Spleen (tissue), 7 donors: Measurements from ENCODE around the gene AOAH.

Source experiments
- POLR2A ChIP-seq, 3 donors: fragments of 450-650 bp; IDR thresholded peaks; one replicate each; pipeline ENCODE4 v1.5.1; 2017; ENCODE audit warnings: antibody characterized with exemption in 3 of 3, mild to moderate bottlenecking in 1 of 3
- POLR2AphosphoS5 ChIP-seq, 3 donors: sonication (generic); formaldehyde crosslinking; IDR thresholded peaks; one replicate each; pipeline ENCODE4 v1.5.1; 2017; ENCODE audit warnings: antibody characterized with exemption in 3 of 3
- TF ChIP-seq, protein P1 (sequence below), 11 experiments: fragments of 200-600 bp in 7 of 11; fragments of 450-650 bp in 4 of 11; sonication (generic) in 4 of 11; IDR thresholded peaks in 8 of 11; conservative IDR thresholded peaks in 3 of 11; 1 replicate in 7 of 11; 2 replicates in 4 of 11; pipeline versions ENCODE4 v1.4.0 to v1.8.0; 2016 to 2021; ENCODE audit warnings: antibody characterized with exemption in 11 of 11, inconsistent platforms in 4 of 11, mild to moderate bottlenecking in 1 of 11
- donor health status: DM: no; HTN: no; CAD: no; lungs with moderate emphysema.
- donor health status: DM: no; HTN: no; CAD: no.
- donor health status: DM: no; HTN: no; CAD: no.

DNA sequence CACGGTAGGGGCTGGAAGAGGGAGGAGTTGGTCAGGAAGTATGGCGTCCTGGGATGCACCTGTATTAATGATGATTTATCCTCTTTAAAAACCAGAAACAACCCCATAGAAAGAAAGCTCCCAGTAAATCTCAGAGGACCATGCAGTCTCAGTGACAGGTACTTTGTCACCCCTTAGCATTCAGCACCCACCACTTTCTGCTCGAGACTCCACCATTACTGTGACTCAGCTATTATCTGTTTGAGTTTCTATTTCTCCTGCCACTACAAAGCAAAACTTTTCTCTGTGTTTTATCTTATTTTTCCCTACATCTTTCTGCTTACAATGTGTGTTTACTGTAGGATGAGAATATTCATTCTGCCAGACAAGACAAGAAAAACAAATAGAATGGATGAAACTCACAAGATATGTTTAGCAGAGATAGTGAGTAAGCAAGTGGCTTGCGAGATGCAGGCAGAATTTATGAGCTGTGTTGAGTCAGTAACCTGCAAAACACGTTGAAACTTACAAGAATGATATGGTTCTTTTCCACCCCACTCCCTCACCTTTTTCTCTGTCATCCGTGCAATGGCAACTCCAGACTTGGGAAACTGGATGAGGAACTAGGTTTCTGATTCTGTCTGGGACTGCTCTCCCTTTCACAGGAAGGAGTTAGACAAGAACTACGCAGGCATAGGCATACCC, 127.1 kb downstream of the AOAH start:
- TF ChIP-seq POLR2AphosphoS5 (IDR thresholded peaks at IDR 0.05) (no peak), POLR2A (IDR thresholded peaks at IDR 0.05) (no peak)
- TF ChIP-seq, protein P1, sequence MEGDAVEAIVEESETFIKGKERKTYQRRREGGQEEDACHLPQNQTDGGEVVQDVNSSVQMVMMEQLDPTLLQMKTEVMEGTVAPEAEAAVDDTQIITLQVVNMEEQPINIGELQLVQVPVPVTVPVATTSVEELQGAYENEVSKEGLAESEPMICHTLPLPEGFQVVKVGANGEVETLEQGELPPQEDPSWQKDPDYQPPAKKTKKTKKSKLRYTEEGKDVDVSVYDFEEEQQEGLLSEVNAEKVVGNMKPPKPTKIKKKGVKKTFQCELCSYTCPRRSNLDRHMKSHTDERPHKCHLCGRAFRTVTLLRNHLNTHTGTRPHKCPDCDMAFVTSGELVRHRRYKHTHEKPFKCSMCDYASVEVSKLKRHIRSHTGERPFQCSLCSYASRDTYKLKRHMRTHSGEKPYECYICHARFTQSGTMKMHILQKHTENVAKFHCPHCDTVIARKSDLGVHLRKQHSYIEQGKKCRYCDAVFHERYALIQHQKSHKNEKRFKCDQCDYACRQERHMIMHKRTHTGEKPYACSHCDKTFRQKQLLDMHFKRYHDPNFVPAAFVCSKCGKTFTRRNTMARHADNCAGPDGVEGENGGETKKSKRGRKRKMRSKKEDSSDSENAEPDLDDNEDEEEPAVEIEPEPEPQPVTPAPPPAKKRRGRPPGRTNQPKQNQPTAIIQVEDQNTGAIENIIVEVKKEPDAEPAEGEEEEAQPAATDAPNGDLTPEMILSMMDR (IDR thresholded peaks at IDR 0.05 in 8 of 11, conservative IDR thresholded peaks at IDR 0.05 in 3 of 11): no peak
